ENCODE measurements around the gene FUBP1.

DNA sequence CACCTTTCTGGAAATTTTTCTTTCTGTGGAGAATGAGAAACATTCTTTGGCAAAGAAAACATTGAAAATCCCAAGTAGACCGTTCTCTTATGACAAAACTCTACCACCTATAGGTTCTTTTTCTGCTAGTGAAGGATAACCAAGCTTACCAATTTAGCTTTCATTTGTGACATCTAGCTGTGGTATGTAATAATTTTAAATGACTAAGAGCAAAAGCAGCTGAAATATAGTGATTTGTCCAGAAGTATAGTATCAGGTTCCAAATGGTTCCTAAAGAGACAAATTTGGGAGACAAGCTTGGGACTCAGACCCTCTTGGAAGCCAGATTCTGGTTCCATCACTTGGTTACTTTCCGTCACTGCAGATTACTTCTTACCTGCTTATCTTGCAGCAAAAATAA, 24.4 kb downstream of the FUBP1 start:
- TF ChIP-seq, protein P1, sequence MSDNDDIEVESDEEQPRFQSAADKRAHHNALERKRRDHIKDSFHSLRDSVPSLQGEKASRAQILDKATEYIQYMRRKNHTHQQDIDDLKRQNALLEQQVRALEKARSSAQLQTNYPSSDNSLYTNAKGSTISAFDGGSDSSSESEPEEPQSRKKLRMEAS (IDR thresholded peaks at IDR 0.05), result no peak
- no peak for TF ChIP-seq EZH2phosphoT487 (IDR thresholded peaks at IDR 0.05; ENCODE audit: borderline replicate concordance)
- no peak for TF ChIP-seq ZNF274 (IDR thresholded peaks at IDR 0.05; ENCODE audit: low read depth, low read length)
- TF ChIP-seq, protein P2, sequence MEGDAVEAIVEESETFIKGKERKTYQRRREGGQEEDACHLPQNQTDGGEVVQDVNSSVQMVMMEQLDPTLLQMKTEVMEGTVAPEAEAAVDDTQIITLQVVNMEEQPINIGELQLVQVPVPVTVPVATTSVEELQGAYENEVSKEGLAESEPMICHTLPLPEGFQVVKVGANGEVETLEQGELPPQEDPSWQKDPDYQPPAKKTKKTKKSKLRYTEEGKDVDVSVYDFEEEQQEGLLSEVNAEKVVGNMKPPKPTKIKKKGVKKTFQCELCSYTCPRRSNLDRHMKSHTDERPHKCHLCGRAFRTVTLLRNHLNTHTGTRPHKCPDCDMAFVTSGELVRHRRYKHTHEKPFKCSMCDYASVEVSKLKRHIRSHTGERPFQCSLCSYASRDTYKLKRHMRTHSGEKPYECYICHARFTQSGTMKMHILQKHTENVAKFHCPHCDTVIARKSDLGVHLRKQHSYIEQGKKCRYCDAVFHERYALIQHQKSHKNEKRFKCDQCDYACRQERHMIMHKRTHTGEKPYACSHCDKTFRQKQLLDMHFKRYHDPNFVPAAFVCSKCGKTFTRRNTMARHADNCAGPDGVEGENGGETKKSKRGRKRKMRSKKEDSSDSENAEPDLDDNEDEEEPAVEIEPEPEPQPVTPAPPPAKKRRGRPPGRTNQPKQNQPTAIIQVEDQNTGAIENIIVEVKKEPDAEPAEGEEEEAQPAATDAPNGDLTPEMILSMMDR (IDR thresholded peaks at IDR 0.05 in 2 of 3, conservative IDR thresholded peaks at IDR 0.05 in 1 of 3; ENCODE audit: borderline replicate concordance in 1 of 3, insufficient read depth in 1 of 3, low read depth in 2 of 3, low read length in 2 of 3), result no peak
- TF ChIP-seq EZH2 (IDR thresholded peaks at IDR 0.05), result no peak
- no peak for TF ChIP-seq SRF (IDR thresholded peaks at IDR 0.05; ENCODE audit: low read depth)
- TF ChIP-seq YY1 (IDR thresholded peaks at IDR 0.05; ENCODE audit: extremely low read depth, insufficient replicate concordance, low read depth, low read length), result no peak
